PC-3 (cell line): ENCODE results near the gene PDE4DIP.
"Not testable (repeated sequence)": the region's sequence is repeated elsewhere in the genome, so short reads cannot be mapped to it uniquely, and the experiment has no call there.

ENCODE experiments used
- EZH2 ChIP-seq: fragments of 300-600 bp; sonication (generic); IDR thresholded peaks from one replicate; pipeline ENCODE4 v1.6.1; 2017; ENCODE audit warnings: antibody characterized with exemption, mild to moderate bottlenecking, low read length; ENCODE audit not compliant: unreplicated experiment
- TF ChIP-seq, protein P1 (sequence below): fragments of 300-600 bp; sonication (generic); conservative IDR thresholded peaks from 2 replicates; pipeline ENCODE4 v1.5.1; 2017; ENCODE audit warnings: antibody characterized with exemption, low read depth, mild to moderate bottlenecking, low read length

DNA sequence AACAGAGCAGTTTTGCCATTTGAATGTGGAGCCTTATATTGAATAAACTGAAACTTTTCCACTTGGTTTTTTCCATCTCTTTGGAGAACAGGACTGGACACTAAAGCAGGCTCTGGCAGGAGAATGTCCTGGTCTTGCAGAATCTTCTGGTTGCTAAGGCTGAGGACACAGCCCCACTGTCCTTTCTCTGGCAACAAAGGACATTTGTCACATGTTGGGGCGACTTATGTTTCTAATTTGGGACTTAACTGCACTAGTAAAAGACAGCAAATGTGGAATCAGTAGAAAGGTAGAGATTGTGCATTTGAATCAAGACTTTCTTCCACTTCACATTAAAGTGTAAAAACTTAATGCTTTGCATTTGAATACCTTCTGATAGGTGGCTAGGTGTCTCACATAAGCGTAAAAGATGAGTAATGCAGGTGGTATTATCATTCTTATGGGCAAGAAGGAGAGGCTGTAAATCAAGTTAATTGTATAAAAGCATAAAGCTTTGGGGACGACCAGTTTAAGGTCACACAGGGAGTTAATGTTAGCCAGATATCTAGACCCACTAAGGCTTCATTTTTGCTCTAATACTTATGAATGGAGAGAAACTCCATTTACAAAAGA, 74.7 kb downstream of the PDE4DIP start:
- TF ChIP-seq, protein P1, sequence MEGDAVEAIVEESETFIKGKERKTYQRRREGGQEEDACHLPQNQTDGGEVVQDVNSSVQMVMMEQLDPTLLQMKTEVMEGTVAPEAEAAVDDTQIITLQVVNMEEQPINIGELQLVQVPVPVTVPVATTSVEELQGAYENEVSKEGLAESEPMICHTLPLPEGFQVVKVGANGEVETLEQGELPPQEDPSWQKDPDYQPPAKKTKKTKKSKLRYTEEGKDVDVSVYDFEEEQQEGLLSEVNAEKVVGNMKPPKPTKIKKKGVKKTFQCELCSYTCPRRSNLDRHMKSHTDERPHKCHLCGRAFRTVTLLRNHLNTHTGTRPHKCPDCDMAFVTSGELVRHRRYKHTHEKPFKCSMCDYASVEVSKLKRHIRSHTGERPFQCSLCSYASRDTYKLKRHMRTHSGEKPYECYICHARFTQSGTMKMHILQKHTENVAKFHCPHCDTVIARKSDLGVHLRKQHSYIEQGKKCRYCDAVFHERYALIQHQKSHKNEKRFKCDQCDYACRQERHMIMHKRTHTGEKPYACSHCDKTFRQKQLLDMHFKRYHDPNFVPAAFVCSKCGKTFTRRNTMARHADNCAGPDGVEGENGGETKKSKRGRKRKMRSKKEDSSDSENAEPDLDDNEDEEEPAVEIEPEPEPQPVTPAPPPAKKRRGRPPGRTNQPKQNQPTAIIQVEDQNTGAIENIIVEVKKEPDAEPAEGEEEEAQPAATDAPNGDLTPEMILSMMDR, result not testable (repeated sequence)
- TF ChIP-seq EZH2, result not testable (repeated sequence)
